Mammary epithelial cell (primary cell): Measurements from ENCODE around the gene ADRB1.

Experiments used
- EZH2 ChIP-seq: IDR thresholded peaks from 2 replicates; pipeline ENCODE4 v1.6.1; 2012; ENCODE audit warnings: low read length, inconsistent platforms, borderline replicate concordance
- TF ChIP-seq, protein P1 (sequence below), 2 donors: IDR thresholded peaks in 1 of 2; conservative IDR thresholded peaks in 1 of 2; 2 replicates each; pipeline ENCODE4 v1.5.1; 2011 to 2012; ENCODE audit warnings: inconsistent platforms in 2 of 2, low read length in 2 of 2, mild to moderate bottlenecking in 2 of 2, control low read depth in 1 of 2, low read depth in 1 of 2; ENCODE audit not compliant: insufficient read depth in 1 of 2; ENCODE audit errors: extremely low read depth in 1 of 2

DNA sequence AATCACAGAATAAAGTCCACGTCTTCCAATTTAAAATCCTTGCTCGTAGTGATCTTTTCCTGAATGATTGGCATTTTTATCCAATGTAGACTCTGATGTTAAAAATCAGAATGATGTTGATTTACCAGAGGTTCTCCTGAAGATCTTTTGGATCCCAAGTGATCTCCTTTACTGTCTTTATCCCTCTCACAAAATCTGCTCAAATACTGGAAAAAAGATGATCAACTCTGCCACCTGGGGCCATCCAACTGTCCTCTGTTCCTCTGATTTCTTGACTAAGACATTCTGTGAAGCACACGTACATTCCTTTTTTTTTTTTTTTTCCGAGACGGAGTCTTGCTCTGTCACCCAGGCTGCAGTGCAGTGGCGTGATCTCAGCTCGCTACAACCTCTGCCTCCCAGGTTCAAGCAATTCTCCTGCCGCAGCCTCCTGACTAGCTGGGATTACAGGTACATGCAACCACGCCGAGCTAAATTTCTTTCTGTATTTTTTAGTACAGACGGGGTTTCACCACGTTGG, 18.0 kb upstream of the ADRB1 start:
- TF ChIP-seq, protein P1, sequence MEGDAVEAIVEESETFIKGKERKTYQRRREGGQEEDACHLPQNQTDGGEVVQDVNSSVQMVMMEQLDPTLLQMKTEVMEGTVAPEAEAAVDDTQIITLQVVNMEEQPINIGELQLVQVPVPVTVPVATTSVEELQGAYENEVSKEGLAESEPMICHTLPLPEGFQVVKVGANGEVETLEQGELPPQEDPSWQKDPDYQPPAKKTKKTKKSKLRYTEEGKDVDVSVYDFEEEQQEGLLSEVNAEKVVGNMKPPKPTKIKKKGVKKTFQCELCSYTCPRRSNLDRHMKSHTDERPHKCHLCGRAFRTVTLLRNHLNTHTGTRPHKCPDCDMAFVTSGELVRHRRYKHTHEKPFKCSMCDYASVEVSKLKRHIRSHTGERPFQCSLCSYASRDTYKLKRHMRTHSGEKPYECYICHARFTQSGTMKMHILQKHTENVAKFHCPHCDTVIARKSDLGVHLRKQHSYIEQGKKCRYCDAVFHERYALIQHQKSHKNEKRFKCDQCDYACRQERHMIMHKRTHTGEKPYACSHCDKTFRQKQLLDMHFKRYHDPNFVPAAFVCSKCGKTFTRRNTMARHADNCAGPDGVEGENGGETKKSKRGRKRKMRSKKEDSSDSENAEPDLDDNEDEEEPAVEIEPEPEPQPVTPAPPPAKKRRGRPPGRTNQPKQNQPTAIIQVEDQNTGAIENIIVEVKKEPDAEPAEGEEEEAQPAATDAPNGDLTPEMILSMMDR (conservative IDR thresholded peaks at IDR 0.05 in 1 of 2, IDR thresholded peaks at IDR 0.05 in 1 of 2; ENCODE audit: extremely low read depth in 1 of 2, insufficient read depth in 1 of 2, low read depth in 1 of 2, low read length in 2 of 2), result no peak
- TF ChIP-seq EZH2, result no peak
